Stimulated activated naive CD8-positive, alpha-beta T cell treated with anti-CD3 and anti-CD28 coated beads, Interleukin-15, Interleukin-2, amounts not matched to agents 100 ng/mL and 50 ng/mL, for 24 hours (primary cell): ENCODE results near the gene CHMP1B.

Source experiments
- H3K27ac Mint-ChIP-seq: one replicate; pipeline ENCODE4 v1.8.0; 2021; ENCODE audit warnings: mild to moderate bottlenecking, mixed read lengths
- H3K27me3 Mint-ChIP-seq: one replicate; pipeline ENCODE4 v1.8.0; 2021; ENCODE audit warnings: mixed read lengths
- H3K36me3 Mint-ChIP-seq: one replicate; pipeline ENCODE4 v1.8.0; 2021; ENCODE audit warnings: low read depth, mixed read lengths
- H3K4me1 Mint-ChIP-seq: one replicate; pipeline ENCODE4 v1.8.0; 2021; ENCODE audit warnings: low read depth, mixed read lengths
- H3K4me3 Mint-ChIP-seq: one replicate; pipeline ENCODE4 v1.8.0; 2021; ENCODE audit warnings: mild to moderate bottlenecking, mixed read lengths
- H3K9me3 Mint-ChIP-seq: one replicate; pipeline ENCODE4 v1.8.0; 2021; ENCODE audit warnings: mixed read lengths

The CHMP1B gene, protein sequence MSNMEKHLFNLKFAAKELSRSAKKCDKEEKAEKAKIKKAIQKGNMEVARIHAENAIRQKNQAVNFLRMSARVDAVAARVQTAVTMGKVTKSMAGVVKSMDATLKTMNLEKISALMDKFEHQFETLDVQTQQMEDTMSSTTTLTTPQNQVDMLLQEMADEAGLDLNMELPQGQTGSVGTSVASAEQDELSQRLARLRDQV

DNA sequence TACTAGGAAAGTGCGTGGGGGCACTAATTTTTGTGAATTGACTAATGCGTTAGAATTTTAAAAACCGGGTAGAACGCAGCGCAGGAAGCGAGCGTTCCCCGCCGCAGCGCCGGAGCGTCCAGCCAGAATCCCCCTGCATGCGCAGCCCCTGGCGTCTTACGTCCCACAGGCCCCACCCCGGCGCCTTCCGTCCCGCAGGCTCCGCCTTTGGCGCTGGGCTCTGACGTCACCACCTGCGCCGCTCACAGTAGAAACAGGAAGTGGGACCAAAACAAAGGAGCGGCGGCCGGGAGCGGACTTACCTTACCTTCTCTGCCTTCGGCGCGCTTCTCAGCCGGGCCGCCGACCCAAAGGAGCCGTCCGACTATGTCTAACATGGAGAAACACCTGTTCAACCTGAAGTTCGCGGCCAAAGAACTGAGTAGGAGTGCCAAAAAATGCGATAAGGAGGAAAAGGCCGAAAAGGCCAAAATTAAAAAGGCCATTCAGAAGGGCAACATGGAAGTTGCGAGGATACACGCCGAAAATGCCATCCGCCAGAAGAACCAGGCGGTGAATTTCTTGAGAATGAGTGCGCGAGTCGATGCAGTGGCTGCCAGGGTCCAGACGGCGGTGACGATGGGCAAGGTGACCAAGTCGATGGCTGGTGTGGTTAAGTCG lies at the start of gene CHMP1B:
Gene CHMP1B, plus strand, starts transcription at position 268 of the 660 bp plus-strand sequence. Its CDS starts 99 bp downstream, at position 367.
- peaks cover 10% of the 10 kb centered on the region for H3K36me3 Mint-ChIP-seq
- peaks cover 54% of the 10 kb centered on the region for H3K4me1 Mint-ChIP-seq
- peak within 1 kb of the TSS; percentile 97 for H3K4me3 Mint-ChIP-seq
- H3K9me3 Mint-ChIP-seq = no peaks in the 10 kb centered on the region
- peak within 1 kb of the TSS; percentile 97 for H3K27ac Mint-ChIP-seq
- H3K27me3 Mint-ChIP-seq = no peaks in the 10 kb centered on the region

DNA sequence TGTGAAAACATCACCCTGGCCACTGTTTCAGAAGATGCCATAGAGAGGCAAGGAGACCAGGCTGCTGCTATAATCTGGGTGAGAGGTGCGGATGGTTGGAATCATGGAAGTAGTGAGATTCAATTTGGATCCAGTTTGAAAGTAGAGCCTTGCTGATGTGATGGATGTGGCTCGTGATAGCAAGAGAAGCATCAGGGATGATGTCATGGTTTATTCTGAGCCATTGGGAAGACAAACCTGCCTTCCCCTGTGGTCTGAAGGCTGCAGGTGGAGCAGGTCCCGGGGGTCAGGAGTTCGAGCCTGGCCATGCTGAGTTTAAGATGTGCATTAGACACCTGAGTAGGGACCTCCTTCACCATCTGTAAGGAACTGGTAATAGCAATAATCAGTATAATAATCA lies 49.6 kb upstream of the CHMP1B start:
- H3K27ac Mint-ChIP-seq = no peak overlapping the region
- H3K4me1 Mint-ChIP-seq = no peaks in the 10 kb centered on the region
- no peak overlapping the region for H3K4me3 Mint-ChIP-seq
- no peaks in the 10 kb centered on the region for H3K9me3 Mint-ChIP-seq
- H3K27me3 Mint-ChIP-seq = peaks cover 12% of the 10 kb centered on the region
- H3K36me3 Mint-ChIP-seq = no peaks in the 10 kb centered on the region

DNA sequence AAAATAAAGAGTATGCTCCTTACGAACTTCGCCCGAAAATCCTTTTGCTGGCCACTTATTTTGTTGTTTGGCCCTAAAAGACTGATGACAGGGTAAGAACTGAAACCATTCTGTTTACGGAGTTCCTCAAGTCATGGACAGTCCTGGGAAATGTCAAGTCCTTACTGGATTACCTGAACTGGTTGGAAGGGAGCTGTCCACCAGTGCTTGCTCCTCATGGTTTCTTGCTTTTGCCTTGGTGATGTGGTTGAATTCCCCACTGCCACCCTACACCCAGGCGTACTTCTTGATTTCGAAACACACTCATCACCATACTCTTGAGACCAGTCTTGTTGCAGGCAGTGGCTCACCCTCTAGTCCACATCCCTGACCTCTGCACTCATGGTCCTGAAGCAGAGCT lies 49.1 kb upstream of the CHMP1B start:
- H3K9me3 Mint-ChIP-seq = no peaks in the 10 kb centered on the region
- no peaks in the 10 kb centered on the region for H3K36me3 Mint-ChIP-seq
- peaks cover 12% of the 10 kb centered on the region for H3K27me3 Mint-ChIP-seq
- H3K4me1 Mint-ChIP-seq = no peaks in the 10 kb centered on the region
- no peak overlapping the region for H3K27ac Mint-ChIP-seq
- no peak overlapping the region for H3K4me3 Mint-ChIP-seq

DNA sequence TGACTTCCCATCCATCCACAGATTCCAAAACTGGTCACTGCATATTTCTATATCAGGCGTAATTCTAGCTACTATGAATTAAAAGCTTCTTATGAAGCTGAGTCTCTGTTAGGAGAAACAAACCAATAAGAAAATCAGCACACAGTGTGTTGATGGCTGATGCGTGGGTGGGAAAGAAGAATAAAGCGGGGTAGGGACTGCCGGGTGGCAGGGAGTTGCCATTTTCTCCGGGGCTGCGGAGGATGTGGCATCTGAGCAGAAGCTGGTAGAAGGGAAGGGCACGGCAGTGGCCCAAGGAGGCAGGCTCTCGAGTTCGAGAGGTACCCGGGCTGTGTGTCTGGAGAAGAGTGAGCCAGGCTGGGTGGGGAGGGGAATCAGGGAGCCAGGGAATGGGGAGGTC lies 48.6 kb upstream of the CHMP1B start:
- no peaks in the 10 kb centered on the region for H3K4me1 Mint-ChIP-seq
- H3K36me3 Mint-ChIP-seq = no peaks in the 10 kb centered on the region
- no peak overlapping the region for H3K27ac Mint-ChIP-seq
- H3K4me3 Mint-ChIP-seq = no peak overlapping the region
- H3K27me3 Mint-ChIP-seq = peaks cover 12% of the 10 kb centered on the region
- H3K9me3 Mint-ChIP-seq = no peaks in the 10 kb centered on the region

DNA sequence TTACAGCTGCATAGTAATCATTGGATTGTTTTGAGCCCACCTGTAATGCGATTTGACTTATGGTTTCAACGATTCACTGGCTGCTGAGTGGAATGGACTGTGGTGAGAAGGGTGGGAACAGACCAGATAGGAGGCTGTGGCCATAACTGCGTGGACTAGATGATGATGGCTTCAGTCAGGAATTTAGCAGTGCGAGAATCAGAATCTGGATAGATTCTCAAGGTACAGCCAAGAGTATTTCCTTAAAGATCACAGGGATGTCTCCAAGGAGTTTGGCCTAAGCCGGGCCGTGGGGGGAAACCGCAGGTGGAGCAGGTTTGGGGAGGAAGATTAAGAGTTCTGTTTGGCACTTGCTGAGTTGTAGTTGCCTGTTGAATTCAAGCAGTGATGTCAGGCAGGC lies 44.0 kb upstream of the CHMP1B start:
- Mint-ChIP-seq H3K36me3 (no peaks in the 10 kb centered on the region), H3K27ac (no peak overlapping the region), H3K9me3 (no peaks in the 10 kb centered on the region), H3K27me3 (peaks cover 14% of the 10 kb centered on the region), H3K4me1 (no peaks in the 10 kb centered on the region), H3K4me3 (no peak overlapping the region)

DNA sequence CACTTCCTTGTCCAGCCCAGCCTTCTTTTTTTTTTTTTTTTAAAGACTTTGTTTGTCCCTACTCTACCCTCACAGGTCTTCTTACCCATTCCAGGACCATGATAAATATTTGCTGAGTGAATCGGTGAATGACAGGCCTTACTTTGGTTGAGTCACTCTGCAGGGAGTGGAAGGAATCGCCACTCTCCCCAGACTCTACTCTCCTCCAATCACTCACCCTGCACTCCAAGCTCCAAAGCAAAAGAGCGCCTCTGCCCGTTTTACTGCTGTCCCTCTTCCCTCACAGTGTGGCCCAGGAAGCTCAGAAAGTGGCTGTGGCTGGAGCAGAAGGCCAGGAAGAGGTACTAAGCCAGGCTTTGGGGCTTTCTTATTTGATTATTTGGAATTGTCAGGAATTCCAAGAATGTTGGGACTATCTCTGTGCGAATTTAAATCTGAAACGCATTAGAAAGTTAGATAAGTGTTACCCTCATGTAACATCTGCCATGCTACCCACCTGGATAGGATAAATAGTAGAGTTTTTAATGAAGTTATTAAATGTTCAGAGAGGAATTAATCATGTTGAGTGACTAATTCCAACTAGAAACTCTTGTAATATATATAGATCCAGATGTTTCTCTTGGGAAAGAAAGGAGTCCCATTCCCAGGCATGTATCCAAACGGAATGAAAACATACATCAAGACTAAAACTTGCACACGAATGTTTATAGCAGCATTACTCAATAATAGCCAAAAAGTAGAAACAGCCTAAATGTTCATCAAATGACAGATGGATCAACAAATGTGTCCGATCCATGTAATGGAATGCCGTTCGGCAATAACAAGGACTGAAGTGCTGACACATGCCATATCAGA lies 43.0 kb upstream of the CHMP1B start:
- no peaks in the 10 kb centered on the region for H3K36me3 Mint-ChIP-seq
- no peak overlapping the region for H3K4me3 Mint-ChIP-seq

DNA sequence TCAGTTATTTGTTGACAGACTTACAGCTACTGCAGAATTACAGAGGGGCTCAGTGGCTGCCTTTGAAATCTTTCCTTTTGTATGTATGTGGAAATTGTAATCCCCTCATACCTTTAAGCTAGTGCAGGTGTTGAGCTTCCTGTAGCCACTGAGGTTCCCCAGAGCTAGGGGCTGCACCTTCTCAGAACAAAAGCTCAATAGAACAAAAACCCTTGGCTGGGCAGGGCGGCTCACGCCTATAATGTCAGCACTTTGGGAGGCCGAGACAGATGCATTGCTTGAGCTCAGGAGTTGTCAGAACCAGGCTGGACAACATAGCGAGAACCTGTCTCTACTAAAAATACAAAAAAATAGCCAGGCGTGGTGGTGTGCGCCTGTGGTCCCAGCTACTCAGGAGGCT lies 41.3 kb upstream of the CHMP1B start:
- Mint-ChIP-seq H3K9me3 (no peaks in the 10 kb centered on the region), H3K4me1 (no peaks in the 10 kb centered on the region), H3K27ac (no peak overlapping the region), H3K27me3 (peaks cover 10% of the 10 kb centered on the region), H3K36me3 (no peaks in the 10 kb centered on the region), H3K4me3 (no peak overlapping the region)

More for the DNA sequence above, 43.0 kb upstream of the CHMP1B start:
- Mint-ChIP-seq H3K4me1 (no peaks in the 10 kb centered on the region), H3K9me3 (no peaks in the 10 kb centered on the region), H3K27ac (no peak overlapping the region), H3K27me3 (peaks cover 10% of the 10 kb centered on the region)

DNA sequence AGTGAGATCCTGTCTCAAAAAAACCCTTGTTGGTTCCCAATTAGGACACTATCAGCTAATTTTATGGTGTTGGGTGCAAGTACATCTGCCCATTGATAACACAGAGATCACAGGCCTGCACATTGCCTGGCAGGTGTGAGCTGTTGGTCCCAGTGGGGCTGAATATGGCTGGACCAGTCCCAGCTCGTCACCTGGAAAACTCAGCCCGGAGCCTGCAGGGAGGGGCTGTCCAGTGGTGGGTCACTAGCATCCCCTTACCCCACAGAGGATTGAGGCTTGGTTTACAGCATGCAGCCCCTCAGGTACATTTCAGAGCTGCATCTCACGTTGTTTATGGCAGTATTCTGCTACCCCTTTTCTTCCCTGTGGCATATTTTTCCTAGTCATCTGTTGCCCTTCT lies 40.8 kb upstream of the CHMP1B start:
- Mint-ChIP-seq H3K36me3 (no peaks in the 10 kb centered on the region), H3K4me3 (no peak overlapping the region), H3K27me3 (peaks cover 10% of the 10 kb centered on the region), H3K9me3 (no peaks in the 10 kb centered on the region), H3K4me1 (no peaks in the 10 kb centered on the region), H3K27ac (no peak overlapping the region)

DNA sequence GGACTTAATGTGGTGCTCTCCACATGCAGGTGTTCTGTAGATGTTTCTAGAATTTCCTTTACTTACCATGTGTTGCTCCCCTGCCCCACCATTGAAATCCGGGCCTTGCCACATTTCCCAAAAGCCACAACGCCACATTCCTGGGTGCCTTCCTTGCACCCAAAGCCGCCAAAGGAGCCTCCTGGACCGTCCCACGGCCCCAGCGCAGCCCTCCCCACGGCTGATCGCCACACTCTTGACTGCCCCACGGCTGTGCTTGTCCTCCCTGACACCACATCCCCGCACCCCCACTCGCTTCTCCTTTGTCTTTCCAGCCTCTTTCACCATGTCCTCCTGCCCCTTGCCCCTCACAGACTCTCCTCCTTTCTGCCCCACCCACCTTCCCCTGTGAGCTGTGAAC lies 40.2 kb upstream of the CHMP1B start:
- H3K4me3 Mint-ChIP-seq = no peak overlapping the region
- H3K36me3 Mint-ChIP-seq = no peaks in the 10 kb centered on the region
- no peaks in the 10 kb centered on the region for H3K4me1 Mint-ChIP-seq
- H3K27me3 Mint-ChIP-seq = peaks cover 10% of the 10 kb centered on the region
- no peak overlapping the region for H3K27ac Mint-ChIP-seq
- H3K9me3 Mint-ChIP-seq = no peaks in the 10 kb centered on the region

DNA sequence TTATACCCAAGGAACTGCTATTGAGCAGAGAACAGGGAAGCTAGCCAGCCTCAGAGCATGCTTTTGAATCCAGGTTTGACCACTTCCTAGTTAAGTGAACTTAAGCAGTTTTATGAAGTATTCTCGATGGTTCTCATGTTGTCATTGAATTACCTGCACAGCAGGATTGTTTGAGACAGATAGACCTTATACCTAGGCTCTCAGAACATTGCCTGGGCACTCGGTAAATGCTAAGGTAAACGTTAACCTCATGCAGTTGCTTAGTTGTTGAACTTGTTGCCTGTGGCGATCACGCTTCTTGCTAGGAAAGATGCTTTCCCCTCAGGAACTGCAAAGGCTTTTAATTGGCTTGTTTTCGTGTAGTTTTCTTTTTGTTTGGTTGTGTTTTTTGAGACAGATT lies 34.0 kb upstream of the CHMP1B start:
- Mint-ChIP-seq H3K27ac (no peak overlapping the region), H3K4me3 (no peak overlapping the region), H3K27me3 (no peaks in the 10 kb centered on the region)

DNA sequence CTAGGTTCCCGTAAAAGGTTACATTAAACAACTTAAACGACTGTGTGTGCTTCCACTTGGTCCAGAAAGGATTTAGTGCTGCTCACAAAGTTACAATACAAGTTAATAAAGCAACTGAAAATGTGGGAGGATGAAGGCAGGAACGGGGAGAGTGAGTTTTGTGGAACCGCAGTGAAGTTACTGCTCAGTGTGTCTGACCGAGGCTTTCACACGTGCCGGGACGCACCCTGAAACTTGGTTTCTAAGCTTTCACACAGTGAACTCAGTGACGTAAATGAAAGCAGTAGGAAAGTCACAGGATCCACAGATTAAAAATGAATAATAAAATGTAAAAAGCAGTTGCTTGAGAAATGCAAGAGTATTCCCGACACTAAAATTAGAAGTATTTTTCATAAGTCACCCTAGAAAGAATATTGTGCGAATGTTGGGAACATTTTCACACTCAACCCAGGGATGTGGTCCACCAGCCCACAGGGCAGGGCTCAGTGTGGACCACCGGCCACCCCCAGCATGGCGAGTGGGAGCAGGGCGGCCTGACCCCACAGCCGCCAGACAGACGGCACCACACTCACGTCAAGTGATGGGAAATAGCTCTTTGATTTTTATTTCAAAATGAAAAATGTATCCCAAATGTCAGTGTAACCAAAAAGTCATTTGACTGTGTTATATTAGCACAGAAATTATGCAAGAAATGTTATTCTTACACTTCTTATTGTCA lies 32.6 kb upstream of the CHMP1B start:
- no peaks in the 10 kb centered on the region for H3K9me3 Mint-ChIP-seq
- H3K36me3 Mint-ChIP-seq = no peaks in the 10 kb centered on the region
- H3K27ac Mint-ChIP-seq = no peak overlapping the region
- H3K4me1 Mint-ChIP-seq = no peaks in the 10 kb centered on the region
- no peaks in the 10 kb centered on the region for H3K27me3 Mint-ChIP-seq
- no peak overlapping the region for H3K4me3 Mint-ChIP-seq

More for the DNA sequence above, 34.0 kb upstream of the CHMP1B start:
- no peaks in the 10 kb centered on the region for H3K36me3 Mint-ChIP-seq
- H3K9me3 Mint-ChIP-seq = no peaks in the 10 kb centered on the region
- H3K4me1 Mint-ChIP-seq = no peaks in the 10 kb centered on the region

DNA sequence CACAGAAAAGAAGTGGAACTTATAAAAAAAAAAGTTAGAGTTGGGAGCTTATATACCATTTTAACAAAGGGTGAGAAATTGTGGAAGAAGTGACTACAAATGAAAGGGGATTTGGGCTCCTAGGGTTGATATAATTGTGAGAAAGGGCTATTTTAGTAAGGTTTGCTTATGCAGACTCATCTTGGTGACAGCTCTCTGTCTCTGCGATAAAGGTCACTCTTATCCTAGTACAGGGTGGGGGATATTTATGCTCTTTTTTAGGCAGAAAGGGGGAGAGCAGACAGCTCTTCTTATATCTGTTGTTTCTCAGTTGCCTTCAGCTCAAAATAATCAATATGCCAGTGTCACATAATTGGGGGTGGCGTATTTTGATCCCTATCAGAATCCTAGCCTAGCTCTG lies 31.3 kb upstream of the CHMP1B start:
- no peaks in the 10 kb centered on the region for H3K4me1 Mint-ChIP-seq
- H3K27me3 Mint-ChIP-seq = no peaks in the 10 kb centered on the region
- H3K4me3 Mint-ChIP-seq = no peak overlapping the region
- H3K9me3 Mint-ChIP-seq = no peaks in the 10 kb centered on the region
- H3K27ac Mint-ChIP-seq = no peak overlapping the region
- no peaks in the 10 kb centered on the region for H3K36me3 Mint-ChIP-seq

DNA sequence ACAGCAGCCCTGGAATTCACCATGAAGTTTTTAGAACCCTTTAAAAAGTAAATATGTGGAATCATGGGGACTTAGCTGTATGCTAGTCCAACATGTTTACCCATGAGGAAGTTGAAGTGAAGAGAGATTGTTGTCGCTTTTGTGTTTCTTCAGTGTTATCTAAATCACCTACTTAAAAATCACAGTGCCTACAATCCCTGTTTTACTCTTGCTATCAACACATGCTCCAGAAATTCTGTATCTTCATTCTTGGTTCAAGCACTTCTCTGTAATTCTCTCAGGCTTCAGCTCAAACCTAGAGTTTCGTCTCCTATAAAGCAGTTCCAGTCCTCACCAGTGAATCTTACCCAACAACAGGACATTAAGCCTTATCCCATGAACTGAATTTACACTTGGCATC lies 30.5 kb upstream of the CHMP1B start:
- H3K4me1 Mint-ChIP-seq = no peaks in the 10 kb centered on the region
- H3K9me3 Mint-ChIP-seq = no peaks in the 10 kb centered on the region
- no peak overlapping the region for H3K27ac Mint-ChIP-seq
- no peak overlapping the region for H3K4me3 Mint-ChIP-seq
- no peaks in the 10 kb centered on the region for H3K27me3 Mint-ChIP-seq
- no peaks in the 10 kb centered on the region for H3K36me3 Mint-ChIP-seq

DNA sequence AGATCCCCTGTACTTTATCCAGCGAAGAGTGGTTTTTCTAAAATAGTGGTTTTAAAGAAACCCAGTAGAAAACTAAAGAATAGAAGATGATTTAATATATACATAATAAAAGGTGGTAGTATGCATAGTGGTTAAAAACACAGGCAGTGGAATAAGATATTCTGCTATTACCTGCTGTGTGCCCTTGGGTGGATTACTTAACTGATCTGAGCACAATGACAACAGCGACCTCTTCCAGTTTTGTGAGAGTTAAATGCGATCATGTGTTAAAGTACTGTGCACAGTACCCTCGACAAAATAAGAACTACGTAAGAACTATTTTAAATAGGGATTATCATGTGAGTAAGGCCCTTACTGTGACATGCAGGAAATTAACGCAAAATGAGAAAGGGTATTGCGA lies 30.0 kb upstream of the CHMP1B start:
- Mint-ChIP-seq H3K4me1 (no peaks in the 10 kb centered on the region), H3K27me3 (no peaks in the 10 kb centered on the region), H3K27ac (no peak overlapping the region), H3K36me3 (no peaks in the 10 kb centered on the region), H3K4me3 (no peak overlapping the region), H3K9me3 (no peaks in the 10 kb centered on the region)
